ENCODE measurements around the gene SPRED1.

SPRED1 gene

GRCh38 chr15:38252481-38253350 is at the start of gene SPRED1:
Gene SPRED1 (plus strand): TSS chr15:38252836. CDS start chr15:38253186, 350 bp downstream.
- DNase-seq = peak; percentile 82

- DNase-seq = no peak
These were observed 46.9 kb upstream of the SPRED1 start for GRCh38 chr15:38205526-38206272.

- DNase-seq = no peak
These were observed 45.0 kb upstream of the SPRED1 start for GRCh38 chr15:38207621-38208020.

GRCh38 chr15:38208206-38208605 is 44.4 kb upstream of the SPRED1 start:
- no peak for DNase-seq

- no peak for DNase-seq
These were observed 43.9 kb upstream of the SPRED1 start for GRCh38 chr15:38208779-38209178.

GRCh38 chr15:38211249-38211648 is 41.4 kb upstream of the SPRED1 start:
- DNase-seq = no peak

- DNase-seq = no peak
These were observed 40.8 kb upstream of the SPRED1 start for GRCh38 chr15:38211811-38212210.

GRCh38 chr15:38212729-38213351 is 39.8 kb upstream of the SPRED1 start:
- DNase-seq = no peak

GRCh38 chr15:38213356-38213755 is 39.3 kb upstream of the SPRED1 start:
- no peak for DNase-seq

GRCh38 chr15:38215707-38216106 is 36.9 kb upstream of the SPRED1 start:
- DNase-seq = no peak

GRCh38 chr15:38216763-38217162 is 35.9 kb upstream of the SPRED1 start:
- DNase-seq = peak; percentile 81

- peak; percentile 56 for DNase-seq
These were observed 35.4 kb upstream of the SPRED1 start for GRCh38 chr15:38217191-38217595.

- DNase-seq = peak; percentile 40
These were observed 34.6 kb upstream of the SPRED1 start for GRCh38 chr15:38217788-38218609.

- peak; percentile 9 for DNase-seq
These were observed 31.9 kb upstream of the SPRED1 start for GRCh38 chr15:38220606-38221273.

GRCh38 chr15:38224486-38224885 is 28.1 kb upstream of the SPRED1 start:
- DNase-seq = no peak

- DNase-seq = no peak
These were observed 27.3 kb upstream of the SPRED1 start for GRCh38 chr15:38225381-38225780.

- DNase-seq = peak; percentile 84
These were observed 25.9 kb upstream of the SPRED1 start for GRCh38 chr15:38226608-38227266.

- DNase-seq = no peak
These were observed 24.7 kb upstream of the SPRED1 start for GRCh38 chr15:38227941-38228340.

GRCh38 chr15:38228618-38229017 is 24.0 kb upstream of the SPRED1 start:
- DNase-seq = no peak

- DNase-seq = no peak
These were observed 22.8 kb upstream of the SPRED1 start for GRCh38 chr15:38229705-38230310.

- no peak for DNase-seq
These were observed 21.2 kb upstream of the SPRED1 start for GRCh38 chr15:38231436-38231835.

Data from DMS53 (cell line).